Epidermal melanocyte (primary cell): ENCODE data around the gene HMCN2.
A peak's percentile ranks its signal among the peaks of the same experiment; 100 is the strongest.
"Not testable (repeated sequence)": the region's sequence is repeated elsewhere in the genome, so short reads cannot be mapped to it uniquely, and the experiment has no call there.

ENCODE experiments used
- DNase-seq: peaks from one replicate; pipeline ENCODE4 v3.0.0; 2011; ENCODE audit warnings: low spot score; ENCODE audit not compliant: insufficient read length

The HMCN2 gene

DNA sequence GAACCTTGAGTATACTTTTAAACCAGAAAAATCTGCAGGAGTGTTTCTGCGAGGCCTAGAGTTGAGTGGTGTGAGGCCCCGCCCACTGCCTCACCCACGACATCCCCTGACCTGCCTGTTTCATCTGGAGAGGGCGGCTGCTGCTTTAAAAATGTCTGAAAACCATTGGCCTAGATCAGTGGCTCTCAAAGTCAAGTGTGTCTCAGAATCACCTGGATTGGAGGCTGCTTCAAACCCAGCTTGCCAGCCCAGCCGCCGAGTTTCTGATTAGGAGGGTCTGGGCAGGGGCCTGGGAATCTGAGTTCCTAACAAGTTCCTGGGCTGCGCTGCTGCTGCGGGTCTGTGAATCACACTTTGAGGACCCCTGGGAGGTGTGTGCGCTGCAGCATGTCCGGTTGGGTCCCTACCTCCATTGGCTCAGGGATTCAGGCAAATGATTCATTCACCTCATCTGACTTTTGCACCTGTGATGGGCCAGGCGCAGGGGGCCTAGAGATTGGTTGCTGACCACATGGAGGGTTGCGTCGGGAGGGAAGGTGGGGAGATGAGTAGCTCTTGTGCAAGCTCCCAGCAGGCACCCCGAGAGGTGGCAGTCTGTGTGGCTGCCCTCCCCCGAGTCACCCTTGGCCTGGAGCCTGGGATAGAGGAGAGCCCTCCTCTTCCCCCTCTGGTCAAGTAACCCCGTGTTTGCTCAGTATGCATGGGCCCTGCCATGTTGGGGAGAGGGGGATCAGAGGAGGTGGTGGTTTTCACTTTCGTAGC is 27.6 kb upstream of the HMCN2 start:
- DNase-seq: no peak

DNA sequence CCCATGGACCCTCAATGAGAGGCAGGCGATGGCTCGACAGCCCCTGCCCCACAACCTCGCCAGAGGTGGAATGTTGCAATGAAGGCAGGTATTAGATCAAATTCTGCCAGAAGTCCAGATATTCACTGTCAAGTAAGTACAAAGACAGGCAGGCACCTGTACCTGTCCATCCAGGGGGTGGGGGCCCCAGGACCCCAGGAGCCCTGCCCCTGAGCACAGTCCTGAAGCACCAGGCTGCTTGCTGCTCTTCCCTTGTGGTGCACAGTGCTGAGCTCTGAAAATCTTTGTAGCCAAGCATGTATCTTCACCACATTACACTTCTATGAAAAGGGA is 26.2 kb upstream of the HMCN2 start:
- DNase-seq: no peak

DNA sequence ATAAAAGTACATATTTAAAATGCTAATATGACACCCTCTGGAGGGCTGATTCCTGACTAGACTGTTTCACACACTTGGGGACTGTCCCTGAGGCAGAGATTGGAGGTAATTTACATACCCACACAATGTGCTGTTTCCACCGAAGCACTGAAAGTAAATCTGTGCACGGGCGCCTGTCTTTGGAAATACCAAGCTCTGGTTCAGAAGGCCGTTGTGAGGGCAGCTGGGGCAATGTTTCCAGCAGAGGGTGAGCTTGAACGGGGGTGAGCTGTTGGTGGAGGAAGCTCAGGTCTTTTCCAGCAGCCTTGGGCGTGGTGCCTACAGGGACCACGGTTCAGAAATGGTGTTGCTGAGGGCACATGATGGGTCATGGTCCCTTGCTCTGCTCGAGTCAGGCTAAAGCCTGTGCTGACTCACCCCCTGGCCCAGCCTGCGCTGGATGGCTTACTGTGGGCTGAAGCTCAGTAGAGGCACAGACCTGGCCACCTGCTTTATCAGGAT is 25.8 kb upstream of the HMCN2 start:
- DNase-seq: no peak

DNA sequence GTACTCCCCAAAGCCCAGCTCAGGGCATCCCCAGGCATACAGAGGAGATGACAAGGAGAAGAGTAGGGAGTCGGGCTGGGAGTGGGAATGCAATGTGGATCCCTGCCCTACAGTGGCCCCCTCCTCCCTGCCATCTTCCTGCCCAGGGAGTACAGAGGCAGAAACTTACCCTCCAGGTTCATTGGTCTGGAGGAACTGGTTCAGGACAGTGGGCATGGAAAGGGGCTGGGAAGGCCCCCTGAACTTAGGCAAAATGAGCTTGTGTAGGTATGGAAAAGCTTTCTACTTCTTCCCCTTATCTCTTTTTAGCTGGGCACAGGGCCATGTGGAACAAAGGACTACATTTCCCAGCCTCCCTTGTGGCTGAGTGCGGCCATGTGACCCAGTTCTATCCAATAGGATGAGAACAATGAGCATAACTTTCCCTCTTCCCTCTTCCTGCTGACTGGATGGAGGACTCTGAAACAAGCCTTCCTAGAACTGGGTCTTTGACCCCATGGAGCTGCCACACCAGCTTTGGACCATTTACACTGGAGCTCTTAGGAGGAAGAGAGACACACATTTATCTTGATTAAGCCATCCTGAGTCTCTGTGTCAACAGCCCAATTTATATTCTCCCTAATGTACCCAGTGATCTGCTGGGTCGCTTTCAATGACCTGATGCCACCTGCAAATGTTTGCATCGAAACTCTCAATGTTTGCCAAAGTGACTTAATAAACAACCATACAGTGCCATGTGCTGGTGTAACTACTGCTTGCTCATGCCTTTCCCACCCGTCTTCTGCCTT is 25.0 kb upstream of the HMCN2 start:
- DNase-seq: peak; percentile 72

DNA sequence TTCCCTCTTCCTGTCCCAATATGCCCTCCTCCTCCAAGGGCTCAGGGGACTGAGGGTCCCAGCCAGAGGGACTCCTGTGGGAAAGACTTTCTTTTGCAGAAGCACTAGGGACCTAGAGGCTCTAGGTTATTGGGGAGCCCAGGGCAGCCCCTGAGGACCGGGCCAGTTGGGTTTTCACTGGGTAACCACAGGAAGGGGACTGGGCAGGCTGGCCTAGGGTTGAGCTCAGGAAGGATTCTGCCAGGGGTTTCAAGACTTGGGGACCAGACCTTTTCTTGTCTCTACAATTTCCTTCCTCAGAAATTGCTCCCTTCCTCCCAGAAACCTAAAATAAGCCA is 24.4 kb upstream of the HMCN2 start:
- DNase-seq: no peak

DNA sequence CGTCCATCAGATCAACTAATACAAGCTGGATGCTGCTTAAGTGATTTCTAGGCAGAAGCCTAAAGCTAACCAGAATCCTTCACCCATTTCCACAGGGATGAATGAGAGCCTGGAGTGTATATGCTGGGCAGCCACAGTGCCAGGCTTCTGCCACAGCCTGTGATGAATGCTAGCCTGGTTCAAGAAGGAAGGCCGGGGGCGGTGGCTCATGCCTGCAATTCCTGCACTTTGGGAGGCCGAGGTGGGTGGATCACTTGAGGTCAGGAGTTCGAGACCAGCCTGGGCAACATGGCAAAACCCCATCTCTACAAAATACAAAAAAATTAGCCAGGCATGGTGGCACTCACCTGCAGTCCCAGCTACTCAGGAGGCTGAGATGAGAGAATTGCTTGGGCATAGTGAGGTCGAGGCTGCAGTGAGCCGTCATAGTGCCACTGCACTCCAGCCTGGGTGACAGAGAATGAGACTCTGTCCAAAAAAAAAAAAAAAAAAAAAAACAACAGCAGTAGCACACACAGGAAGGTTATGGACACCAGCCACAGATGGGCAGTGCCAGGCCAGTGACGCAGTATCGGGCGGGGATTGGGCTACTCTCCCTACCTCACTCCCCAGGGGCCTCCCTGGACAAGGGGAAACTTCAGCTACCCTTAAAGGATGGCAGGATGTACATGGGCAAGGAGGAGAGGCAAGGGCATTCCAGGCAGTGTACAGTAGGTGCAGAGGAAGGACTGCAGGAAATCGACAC is 23.1 kb upstream of the HMCN2 start:
- DNase-seq: no peak

DNA sequence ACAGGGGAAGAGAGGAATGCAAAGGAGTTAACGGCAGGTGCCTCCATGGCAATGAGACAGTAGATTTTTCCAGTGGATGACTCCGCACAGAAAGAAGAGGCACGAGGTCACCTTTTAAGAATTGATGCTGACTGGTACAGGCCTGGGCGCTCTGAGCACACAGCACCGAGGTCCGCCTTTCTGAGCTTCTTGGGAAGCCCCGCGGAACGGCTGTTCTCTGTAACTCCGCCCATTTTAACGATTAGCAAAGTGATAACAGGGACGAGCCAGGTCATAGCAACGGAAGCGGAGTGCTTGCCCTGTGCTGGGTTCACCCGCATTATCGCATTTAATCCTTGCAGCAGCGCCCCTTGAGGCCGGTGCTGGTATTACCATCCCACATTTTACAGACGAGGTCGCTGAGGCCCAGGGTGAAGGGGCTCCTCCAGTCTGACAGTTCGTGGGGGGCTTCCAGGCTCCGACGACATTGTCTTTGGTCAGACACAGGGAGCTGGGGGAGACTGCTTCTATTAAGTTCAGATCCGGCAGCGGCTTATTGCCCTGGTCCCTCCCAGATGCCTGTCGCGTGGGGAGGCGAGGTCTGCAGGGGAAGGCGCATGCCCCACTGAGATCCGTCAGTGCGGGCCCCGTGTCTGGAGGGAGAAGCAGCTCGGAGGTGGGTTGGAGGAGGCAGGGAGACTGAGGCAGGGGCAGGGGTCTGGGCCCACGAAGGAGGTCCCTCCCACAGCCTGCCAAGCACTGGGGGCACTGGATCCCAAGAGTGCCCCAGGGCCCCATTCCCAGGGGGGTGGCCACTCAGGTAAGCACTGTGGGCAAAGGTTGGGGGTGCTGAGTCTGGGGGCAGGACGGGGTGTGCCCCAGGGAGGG is 22.3 kb upstream of the HMCN2 start:
- DNase-seq: peak; percentile 52

DNA sequence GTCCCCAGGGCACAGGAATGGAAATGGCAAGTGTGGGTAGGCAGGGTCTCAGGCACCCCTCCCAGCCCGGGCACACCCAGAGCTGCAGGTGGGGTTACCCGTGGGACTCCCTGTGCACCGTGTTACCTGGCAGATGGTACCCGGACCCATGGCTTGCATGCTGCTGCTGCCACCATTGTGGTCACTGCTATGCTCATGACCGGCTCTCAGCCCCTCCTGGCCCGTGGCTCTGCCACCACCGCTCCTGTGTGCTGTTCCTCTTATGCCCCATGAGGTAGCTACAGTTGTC is 21.7 kb upstream of the HMCN2 start:
- no peak for DNase-seq

DNA sequence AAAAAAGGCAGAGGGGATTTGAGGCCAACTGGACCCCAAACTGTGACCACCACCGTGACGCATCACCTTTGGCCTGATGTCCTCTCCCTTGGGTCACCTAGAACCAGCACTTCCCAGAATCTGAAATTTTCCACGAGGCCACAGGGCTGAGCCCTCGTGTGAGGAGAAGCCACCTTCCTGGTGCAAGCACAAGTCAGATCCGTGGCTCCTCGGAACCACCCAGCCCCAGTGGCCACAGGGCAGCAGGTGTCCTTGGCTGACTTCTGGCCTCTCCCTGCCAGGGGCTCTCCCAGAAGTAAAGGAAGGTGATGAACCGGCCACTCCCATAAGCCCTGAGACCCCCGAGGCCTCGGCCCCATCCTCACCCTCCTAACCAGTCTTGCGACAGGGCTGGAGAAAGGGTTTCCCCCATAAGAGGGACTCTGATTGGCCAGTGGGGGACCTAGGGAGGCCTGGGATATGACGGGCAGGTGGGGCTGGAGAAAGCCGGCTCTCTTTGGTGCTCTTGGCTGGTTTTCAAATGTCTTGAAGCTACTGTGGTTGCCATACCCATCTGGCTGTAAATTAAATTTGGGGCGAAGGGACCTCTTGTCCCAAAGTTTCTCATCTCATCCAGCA is 20.9 kb upstream of the HMCN2 start:
- DNase-seq: no peak

DNA sequence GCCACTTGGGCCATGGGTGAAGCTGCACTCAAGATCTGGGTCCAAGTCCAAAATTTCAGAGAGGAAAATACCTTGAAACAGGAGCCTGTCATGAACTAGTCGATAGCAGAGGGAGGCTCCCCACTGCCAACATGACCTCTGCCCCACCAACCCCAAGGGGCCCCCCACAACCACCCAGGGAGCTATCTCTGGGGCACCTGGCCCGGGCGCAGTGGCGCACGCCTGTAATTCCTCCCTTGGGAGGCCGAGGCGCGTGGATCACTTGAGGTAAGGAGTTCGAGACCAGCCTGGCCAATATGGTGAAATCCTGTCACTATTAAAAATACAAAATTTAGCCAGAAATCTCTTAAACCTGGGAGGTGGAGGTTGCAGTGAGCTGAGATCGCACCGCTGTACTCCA is 20.1 kb upstream of the HMCN2 start:
- no peak for DNase-seq

DNA sequence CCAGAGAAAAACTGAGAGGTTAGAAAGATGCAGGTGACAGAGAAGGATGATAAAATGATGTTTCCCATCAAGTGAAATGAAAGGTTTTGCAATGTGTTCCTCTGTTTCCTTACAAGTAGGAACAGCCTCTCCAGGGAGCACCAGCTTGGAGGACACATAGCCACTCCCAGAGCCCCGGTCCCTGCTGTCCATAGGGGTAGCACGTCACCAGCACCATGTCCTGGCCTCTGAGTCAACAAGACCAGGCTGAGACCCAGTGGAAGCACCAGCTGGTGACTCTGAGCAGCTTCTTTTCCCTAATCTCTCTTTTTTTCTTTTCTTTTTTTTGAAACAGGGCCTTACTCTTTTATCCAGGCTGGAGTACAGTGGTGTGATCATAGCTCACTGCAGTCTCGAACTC is 19.4 kb upstream of the HMCN2 start:
- no peak for DNase-seq

DNA sequence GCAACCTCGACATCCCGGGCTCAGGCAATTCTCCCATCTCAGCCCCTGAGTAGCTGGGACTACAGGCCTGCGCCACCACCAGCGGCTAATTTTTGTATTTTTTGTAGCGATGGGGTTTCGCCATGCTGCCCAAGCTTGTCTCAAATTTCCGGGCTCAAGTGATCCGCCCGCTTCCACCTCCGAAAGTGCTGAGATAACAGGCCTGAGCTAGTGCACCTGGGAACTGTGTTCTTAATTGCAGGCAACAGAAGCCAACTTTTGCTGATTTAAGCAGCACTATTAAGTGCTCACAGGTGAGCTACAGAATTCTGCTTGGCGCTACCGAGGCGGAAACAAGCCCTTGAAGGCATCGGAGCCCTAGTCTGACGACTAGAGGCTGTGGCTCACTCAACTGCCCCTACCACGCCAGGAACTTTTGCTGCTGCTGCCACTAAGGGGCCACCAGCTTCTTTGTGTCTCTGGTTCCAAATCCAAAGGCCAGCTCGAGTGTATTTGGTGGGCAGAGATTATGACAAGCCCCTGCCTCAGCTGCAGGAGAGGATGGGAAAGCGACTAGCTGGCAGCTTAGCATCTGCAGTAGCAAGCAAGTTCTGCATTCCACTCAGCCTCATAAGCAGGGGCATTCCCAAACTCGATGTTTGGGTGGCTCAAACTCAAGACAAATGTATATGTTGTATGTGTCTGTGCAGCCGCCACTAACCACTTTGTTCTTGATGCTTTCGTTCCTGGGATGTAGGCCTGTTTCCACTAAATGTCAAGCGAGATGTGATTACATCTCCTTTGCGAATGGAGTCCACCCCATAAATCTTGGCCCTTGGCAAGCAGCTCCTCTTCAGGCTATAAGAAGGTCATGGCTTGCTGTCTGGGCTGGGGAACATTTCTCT is 10.6 kb upstream of the HMCN2 start:
- DNase-seq: no peak

DNA sequence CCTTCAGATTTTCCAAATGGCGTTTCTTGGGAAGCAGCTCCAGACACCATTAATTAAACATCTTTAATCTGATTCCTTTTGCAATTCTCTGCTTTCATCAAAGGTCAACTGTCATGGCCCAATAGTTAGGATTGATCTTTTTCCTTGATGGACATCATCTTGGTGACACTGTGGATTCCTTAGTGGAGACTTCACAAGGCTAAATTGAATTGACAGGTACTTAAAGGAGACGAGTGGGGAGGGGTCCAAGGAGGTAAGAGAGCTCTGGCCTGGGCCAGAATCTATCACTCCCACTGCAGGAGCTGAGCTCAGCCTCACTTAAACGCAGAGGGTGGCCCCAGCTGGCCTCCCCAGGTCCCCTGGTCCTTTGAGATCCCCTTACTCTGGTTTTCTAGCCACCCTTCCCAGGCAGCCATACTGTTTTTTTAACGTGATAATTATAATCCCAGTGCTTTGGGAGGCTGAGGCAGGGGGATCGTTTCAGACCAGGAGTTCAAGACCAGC is 9.9 kb upstream of the HMCN2 start:
- no peak for DNase-seq

DNA sequence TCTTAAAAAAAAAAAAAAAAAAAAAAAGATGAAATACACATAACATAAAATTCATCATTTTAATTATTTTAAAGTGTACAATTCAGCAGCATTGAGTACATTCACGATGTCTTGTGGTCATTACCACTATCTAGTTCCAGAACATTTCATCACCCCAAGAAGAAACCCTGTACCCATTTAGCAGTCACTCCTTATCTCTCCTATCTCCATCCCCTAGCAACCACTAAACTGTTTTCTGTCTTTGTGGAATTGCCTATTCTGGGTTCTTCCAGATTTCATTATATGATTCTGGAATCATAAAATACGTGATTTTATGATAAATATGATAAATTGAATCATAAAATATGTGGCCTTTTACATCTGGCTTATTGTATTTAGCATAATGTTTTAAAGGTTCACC is 8.9 kb upstream of the HMCN2 start:
- no peak for DNase-seq

DNA sequence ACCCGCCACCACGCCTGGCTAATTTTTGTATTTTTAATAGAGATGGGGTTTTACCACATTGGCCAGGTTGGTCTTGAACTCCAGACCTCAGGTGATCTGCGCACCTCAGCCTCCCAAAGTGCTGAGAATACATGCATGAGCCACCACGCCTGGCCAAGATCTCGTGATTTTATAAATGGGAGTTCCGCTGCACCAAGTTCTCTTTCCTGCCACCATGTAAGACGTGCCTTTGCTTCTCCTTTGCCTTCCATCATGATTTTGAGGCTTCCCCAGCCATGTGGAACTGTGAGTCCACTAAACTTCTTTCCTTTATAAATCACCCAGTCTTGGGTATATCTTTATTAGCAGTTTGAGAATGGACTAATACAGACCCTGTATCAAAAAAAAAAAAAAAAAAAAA is 7.4 kb upstream of the HMCN2 start:
- DNase-seq: not testable (repeated sequence)

DNA sequence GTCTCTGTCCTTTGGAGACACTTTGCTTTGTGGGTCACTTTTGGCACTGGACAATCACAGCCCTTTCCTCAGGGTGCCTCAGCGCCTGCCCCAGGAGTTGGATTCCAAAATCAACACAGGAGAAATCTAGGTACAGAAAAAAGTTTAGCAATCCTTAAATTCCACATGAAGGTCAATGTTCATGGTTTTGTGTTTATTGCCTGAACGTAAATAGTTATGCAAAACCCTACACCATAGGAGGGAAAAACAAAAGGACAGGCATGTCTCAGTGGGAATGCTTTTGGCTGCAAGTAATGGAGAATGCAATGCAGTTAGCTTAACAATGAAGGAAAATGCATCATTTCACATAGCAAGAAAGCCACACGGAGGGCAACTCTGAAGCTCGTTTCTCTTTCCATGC is 6.5 kb upstream of the HMCN2 start:
- no peak for DNase-seq

DNA sequence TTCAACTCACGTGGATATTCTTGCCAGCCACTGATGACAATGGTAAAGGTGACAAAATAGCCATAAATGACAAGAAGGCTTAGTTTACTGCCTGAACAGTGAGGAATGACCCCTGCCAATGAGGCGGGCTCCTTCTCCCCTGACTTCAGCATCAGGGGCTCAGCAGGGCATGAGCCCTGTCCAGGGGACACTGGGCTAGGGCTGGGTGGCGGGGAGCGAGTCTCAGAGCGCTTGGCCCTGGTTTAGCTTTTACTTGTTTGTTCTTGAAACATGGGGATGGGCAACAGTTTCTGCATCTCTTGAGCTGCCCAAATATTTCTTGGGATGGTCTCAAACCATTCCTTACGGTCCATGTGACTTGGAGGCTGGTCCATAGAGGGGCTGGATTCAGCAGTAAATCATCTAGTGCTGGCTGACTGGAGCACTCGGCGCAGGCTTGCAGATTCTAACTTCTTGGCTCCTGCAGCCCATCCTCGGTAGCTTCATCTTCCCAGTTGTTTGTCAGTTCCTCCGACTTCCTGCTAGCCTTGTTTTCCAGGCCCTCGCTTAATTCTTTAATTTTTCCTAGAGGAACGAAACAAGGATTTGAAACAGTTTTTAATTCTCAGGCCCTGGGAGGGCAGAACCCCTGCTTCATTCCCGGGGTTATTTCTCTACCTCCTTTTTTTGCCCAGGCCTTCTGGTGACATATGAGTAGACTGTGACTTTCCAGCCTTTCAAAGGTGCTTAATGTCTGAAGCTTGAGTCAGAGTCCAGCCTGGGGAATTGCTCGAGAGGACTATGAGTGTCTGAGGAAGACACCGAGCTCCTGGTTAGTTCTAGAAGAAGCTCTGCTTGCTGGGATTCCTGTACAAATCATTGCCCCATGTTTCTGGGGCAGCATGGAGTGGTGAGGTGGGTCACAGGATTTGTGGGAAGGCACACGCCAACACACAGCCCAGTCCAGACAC is 4.5 kb upstream of the HMCN2 start:
- DNase-seq: no peak

DNA sequence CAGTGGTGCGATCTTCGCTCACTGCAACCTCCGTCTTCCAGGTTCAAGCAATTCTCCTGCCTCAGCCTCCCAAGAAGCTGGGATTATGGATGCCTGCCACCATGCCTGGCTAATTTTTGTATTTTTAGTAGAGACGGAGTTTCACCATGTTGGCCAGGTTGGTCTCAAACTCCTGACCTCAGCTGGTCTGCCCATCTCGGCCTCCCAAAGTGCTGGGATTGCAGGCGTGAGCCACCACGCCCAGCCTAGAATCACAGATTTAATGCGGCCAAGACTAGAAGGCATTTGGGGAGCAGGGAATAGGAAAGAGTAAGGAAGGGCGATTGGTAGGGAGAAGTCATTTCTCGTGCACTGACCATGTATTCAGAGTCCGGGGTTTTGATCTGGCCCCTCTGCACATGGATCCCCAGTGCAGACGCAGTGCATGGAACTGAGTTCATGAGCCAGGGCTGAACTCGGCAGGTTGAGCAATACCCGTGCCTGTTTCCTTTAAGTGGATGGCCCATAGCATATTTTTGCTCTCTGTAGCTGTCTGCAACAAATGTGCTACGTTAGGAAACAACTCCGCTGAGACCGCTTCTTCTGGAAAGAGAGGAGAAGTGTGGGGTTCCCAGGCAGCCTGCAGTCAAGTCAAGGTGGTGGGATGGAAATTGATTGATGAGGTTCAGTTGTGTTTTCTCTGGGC is 3.4 kb upstream of the HMCN2 start:
- DNase-seq: no peak
